Heart left ventricle (tissue), 16 donors: ENCODE results near the gene APH1A. TPM values are rescaled to one million over a fixed set of nuclear protein-coding genes. Genes with fewer than 3 reads are reported as not detected.

ENCODE experiments used
- ATAC-seq, 4 donors: fragments of 200-7000 bp; cut with Tn5 transposase; one replicate each; pipeline ENCODE4 v1.9.1; 2020 to 2022; ENCODE audit warnings: moderate library complexity in 4 of 4, mild to moderate bottlenecking in 3 of 4, moderate number of reproducible peaks in 1 of 4
- DNase-seq, 5 donors: peaks; one replicate each; pipeline ENCODE4 v3.0.0-alpha.2; 2020
- H3K27ac ChIP-seq, 12 donors: fragments of 200-600 bp; sonication (generic) in 4 of 12; one replicate each; pipeline versions ENCODE4 v1.5.0 to v1.8.0; 2016 to 2022; ENCODE audit warnings: mild to moderate bottlenecking in 2 of 12
- H3K27me3 ChIP-seq, 9 donors: fragments of 200-600 bp; sonication (generic) in 2 of 9; one replicate each; pipeline versions ENCODE4 v1.5.1 to v1.8.0; 2016 to 2022; ENCODE audit warnings: mild to moderate bottlenecking in 3 of 9
- H3K36me3 ChIP-seq, 9 donors: fragments of 200-600 bp; sonication (generic) in 2 of 9; one replicate each; pipeline versions ENCODE4 v1.5.0 to v1.8.0; 2018 to 2022; ENCODE audit warnings: mild to moderate bottlenecking in 2 of 9
- H3K4me1 ChIP-seq, 12 donors: fragments of 200-600 bp; sonication (generic) in 4 of 12; one replicate each; pipeline versions ENCODE4 v1.5.0 to v1.8.0; 2016 to 2022; ENCODE audit warnings: mild to moderate bottlenecking in 3 of 12
- H3K4me3 ChIP-seq, 12 donors: fragments of 200-600 bp; sonication (generic) in 4 of 12; one replicate each; pipeline versions ENCODE4 v1.5.0 to v1.8.0; 2017 to 2022; ENCODE audit warnings: mild to moderate bottlenecking in 9 of 12, moderate library complexity in 4 of 12
- H3K9me3 ChIP-seq, 12 donors: fragments of 200-600 bp; sonication (generic) in 4 of 12; one replicate each; pipeline versions ENCODE4 v1.5.0 to v1.8.0; 2016 to 2022; ENCODE audit warnings: mild to moderate bottlenecking in 1 of 12
- POLR2A ChIP-seq, 2 donors: fragments of 450-650 bp; IDR thresholded peaks; one replicate each; pipeline ENCODE4 v1.6.1; 2017; ENCODE audit warnings: antibody characterized with exemption in 2 of 2, mild to moderate bottlenecking in 2 of 2, moderate library complexity in 2 of 2
- WGBS, 4 donors: extraction: QIAGEN DNeasy Blood & Tissue Kit in 2 of 4; methylation state at CpG; one replicate each; pipeline versions ENCODE4 v1.1.5 to v1.1.7; 2013 to 2018; 5-methylcytosine and 5-hydroxymethylcytosine counted together
- intact Hi-C, 10 donors: fragments of 100-400 bp; cut with DNase I; formaldehyde crosslinking; loops; one replicate each; pipeline versions ENCODE4 v1.11.1 to v1.14.2; 2022
- polyA plus RNA-seq, 2 donors: library from polyadenylated mRNA; stranded (reverse); fragments of 200-250 nt; gene quantifications; one replicate each; pipeline ENCODE4 v1.2.3, GENCODE V29; 2013
- total RNA-seq, 9 donors: library from RNA; depleted of rRNA in 2 of 9; stranded (reverse); fragments of >200 nt in 2 of 9; fragmentation: NEBNext Ultra II Directional in 3 of 9; extraction: Animal tissue kit (Norgen Biotek cat#: 25700) in 3 of 9; gene quantifications; one replicate each; pipeline versions ENCODE4 v1.1.0 to v1.2.4, GENCODE V29; 2016 to 2023
- TF ChIP-seq, protein P1 (sequence below), 12 donors: fragments of 200-600 bp; sonication (generic) in 4 of 12; IDR thresholded peaks; one replicate each; pipeline versions ENCODE4 v1.5.0 to v1.8.0; 2018 to 2022; ENCODE audit warnings: antibody characterized with exemption in 12 of 12, mild to moderate bottlenecking in 5 of 12
- donor health status: ischemic (EF 13 %, LVEDD 7.1; RV severe dilation, severe dysfunction).
- donor health status: healthy with polysubstance abuse.
- donor health status: DM: no; HTN: yes; CAD: no.
- donor health status: DM: no; HTN: no; CAD: no.
- donor health status: ischemic (EF 25% LVEDD 6.9; RV normal size, moderate dysfunction).
- donor health status: ischemic (EF 25% LVEDD 5.7; RV mildly dilated, moderate dysfunction).
- donor health status: healthy.
- donor health status: DM: yes; HTN: yes; CAD: no.
- donor health status: ischemic (EF 35%, LVEDD 5.7; RV mildly dilated, moderate dysfunction).
- donor health status: nonischemic (EF 11% LVEDD 7.7; RV severe dilation, severe dysfunction).
- donor health status: DM: yes; HTN: yes; CAD: no.
- donor health status: PGD.
- donor health status: ischemic (EF 29% LVEDD 5.4; RV normal size, mild dysfunction).
- donor health status: nonischemic (EF 23%, LVEDD 6.1; RV moderate dilation, normal function).

APH1A gene
- total and polyA plus RNA-seq, 11 donors: 50.1 to 102 (median 59.8) TPM

DNA sequence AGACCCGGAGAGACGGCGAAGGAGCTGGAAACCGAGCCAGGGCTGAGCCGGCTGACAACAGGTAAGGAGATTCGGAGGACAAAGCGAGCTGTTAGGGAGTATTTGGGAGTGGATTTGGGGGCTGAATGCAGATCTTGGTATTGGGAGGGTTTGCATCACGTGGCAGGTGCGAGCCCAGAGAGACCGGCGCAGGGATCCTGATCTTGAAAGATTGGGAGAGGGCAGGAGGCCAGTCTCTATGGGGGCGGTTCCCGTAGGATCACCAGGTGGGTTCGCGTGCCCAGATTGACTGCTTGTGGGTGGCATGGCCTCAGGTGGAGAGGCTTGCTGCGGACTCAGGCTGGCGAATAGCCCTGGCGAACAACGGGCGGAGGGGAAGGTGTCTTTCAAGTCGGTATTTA lies 13.7 kb upstream of the APH1A start:
- intact Hi-C loops: loop anchor here in 2 of 10 donors (1.0 to 5.0 kb wide), 3 partner anchors 27 to 80 kb away; partner anchors contain the start of genes PRPF3 (in 1 of the 2) and RPRD2 (in 1 of the 2)
- peak overlapping the region; percentile 15 to 98 (median 90) for H3K27ac ChIP-seq
- peak in 1 of 5 donors; percentile 60 for DNase-seq
- no peak for TF ChIP-seq POLR2A (IDR thresholded peaks at IDR 0.05)
- TF ChIP-seq, protein P1, sequence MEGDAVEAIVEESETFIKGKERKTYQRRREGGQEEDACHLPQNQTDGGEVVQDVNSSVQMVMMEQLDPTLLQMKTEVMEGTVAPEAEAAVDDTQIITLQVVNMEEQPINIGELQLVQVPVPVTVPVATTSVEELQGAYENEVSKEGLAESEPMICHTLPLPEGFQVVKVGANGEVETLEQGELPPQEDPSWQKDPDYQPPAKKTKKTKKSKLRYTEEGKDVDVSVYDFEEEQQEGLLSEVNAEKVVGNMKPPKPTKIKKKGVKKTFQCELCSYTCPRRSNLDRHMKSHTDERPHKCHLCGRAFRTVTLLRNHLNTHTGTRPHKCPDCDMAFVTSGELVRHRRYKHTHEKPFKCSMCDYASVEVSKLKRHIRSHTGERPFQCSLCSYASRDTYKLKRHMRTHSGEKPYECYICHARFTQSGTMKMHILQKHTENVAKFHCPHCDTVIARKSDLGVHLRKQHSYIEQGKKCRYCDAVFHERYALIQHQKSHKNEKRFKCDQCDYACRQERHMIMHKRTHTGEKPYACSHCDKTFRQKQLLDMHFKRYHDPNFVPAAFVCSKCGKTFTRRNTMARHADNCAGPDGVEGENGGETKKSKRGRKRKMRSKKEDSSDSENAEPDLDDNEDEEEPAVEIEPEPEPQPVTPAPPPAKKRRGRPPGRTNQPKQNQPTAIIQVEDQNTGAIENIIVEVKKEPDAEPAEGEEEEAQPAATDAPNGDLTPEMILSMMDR (IDR thresholded peaks at IDR 0.05): no peak
- H3K27me3 ChIP-seq: no peaks in the 10 kb centered on the region
- H3K4me1 ChIP-seq: peaks cover 0 to 34% (median 21%) of the 10 kb centered on the region in 12 donors
- H3K4me3 ChIP-seq: peak overlapping the region; percentile 44 to 98 (median 63)
- 2 to 7% (median 6%) methylated on average over 21 of the region's 21 CpGs for WGBS, 4 donors
- peaks cover 0 to 52% (median 21%) of the 10 kb centered on the region in 9 donors for H3K36me3 ChIP-seq
- H3K9me3 ChIP-seq: no peaks in the 10 kb centered on the region
- peak; percentile 0 to 31 (median 18) for ATAC-seq

DNA sequence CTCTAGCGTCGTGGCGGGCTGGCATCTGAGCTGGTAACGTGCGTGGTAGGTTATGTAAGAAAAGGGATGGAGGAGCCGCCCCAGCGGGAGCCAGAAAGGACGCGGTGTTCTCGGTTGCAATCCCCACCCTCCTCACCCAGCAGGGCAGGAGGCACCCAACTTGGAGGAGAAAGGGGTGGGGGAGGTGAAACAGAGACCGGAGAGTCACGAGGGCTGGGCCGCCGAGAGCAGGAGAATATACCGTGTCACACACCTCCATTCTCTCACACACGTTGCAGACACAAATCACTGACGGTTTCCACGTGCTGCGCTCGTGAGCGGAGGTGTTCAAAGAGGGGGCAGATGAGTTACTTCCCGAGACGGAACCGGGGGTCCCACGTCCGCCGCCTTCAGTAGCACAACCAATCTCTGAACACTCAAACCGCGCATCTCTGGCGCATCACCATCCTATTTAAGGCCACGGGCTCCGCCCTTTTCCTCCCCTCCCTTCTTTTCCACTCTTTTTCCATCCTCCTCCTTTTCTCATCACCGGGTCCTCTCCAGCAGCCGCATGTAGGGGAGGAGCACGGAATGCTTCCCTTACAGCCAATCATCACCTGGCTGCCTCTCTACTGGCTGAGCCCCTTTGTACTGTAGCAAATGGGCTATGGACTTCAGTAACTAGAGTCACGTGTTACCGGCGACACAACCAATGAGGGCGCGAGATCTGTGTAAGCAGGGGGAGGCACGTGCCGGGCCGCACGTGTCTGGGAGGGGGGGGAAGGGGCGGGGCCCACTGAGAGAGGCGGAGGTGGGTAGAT lies 13.1 kb upstream of the APH1A start, which contains the start of gene CIART:
CIART (plus strand) TSS at position 797 of the 800 bp plus-strand sequence. CDS start 714 bp downstream, outside the sequence.
- Histone ChIP-seq H3K36me3 (peaks cover 0 to 51% (median 16%) of the 10 kb centered on the region in 9 donors), H3K27me3 (no peaks in the 10 kb centered on the region), H3K9me3 (no peaks in the 10 kb centered on the region), H3K4me3 (peak within 1 kb of the TSS; percentile 44 to 98 (median 63)), H3K27ac (peak within 1 kb of the TSS; percentile 82 to 98 (median 93)), H3K4me1 (peaks cover 0 to 34% (median 21%) of the 10 kb centered on the region in 12 donors)
- TF ChIP-seq, protein P1 (IDR thresholded peaks at IDR 0.05): no peak
- TF ChIP-seq POLR2A (IDR thresholded peaks at IDR 0.05): no peak
- peak; percentile 90 to 97 (median 95) for DNase-seq
- 1 to 3% (median 2%) methylated on average over 46 of the region's 46 CpGs for WGBS, 4 donors
- peak; percentile 96 to 98 (median 97) for ATAC-seq
- intact Hi-C loops: loop anchor here in 8 of 10 donors (1.0 to 5.0 kb wide), 6 partner anchors 25 to 80 kb away; partner anchors contain the start of genes CA14 (in 1 of the 8), PRPF3 (in 1 of the 8) and RPRD2 (in 1 of the 8)

DNA sequence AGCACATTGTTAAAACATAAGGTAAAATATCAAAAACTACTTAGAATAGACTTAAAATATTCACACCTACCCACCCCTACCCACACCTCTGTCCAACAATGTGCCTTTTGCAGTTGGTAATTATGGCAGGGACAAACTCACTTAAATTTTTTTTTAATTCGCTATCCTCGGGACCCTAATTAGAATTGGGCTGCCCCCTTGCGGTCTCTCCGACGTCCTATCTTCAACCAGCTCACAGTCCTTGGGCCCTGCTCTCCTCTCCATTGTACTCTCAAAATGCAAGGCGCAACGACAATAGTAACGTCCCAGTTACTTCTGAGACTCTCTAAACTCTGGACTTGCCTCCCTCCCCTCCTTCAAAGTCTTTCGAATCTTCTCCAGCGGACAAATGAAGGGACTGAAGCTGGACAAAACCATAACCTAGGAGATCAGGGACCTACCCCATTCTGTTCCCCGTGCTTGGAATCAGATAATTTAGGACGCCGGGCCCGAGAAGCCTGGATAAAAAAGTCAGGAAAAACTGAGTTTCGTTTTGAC lies 12.5 kb upstream of the APH1A start:
- Histone ChIP-seq H3K9me3 (no peaks in the 10 kb centered on the region), H3K36me3 (peaks cover 0 to 51% (median 13%) of the 10 kb centered on the region in 9 donors), H3K4me3 (peak overlapping the region; percentile 44 to 98 (median 63)), H3K27ac (peak overlapping the region; percentile 82 to 98 (median 93)), H3K27me3 (no peaks in the 10 kb centered on the region), H3K4me1 (peaks cover 0 to 34% (median 21%) of the 10 kb centered on the region in 12 donors)
- DNase-seq (peak; percentile 71 to 83 (median 76)), ATAC-seq (peak; percentile 49 to 72 (median 62))
- TF ChIP-seq, protein P1 (IDR thresholded peaks at IDR 0.05): peak; percentile 59 to 88 (median 78)
- TF ChIP-seq POLR2A (IDR thresholded peaks at IDR 0.05): no peak
- intact Hi-C loops: loop anchor here in 7 of 10 donors (1.0 to 5.0 kb wide), 5 partner anchors 24 to 81 kb away; partner anchors contain the start of genes CA14 (in 1 of the 7) and RPRD2 (in 1 of the 7)
- WGBS, 4 donors: 3 to 4% (median 4%) methylated on average over 15 of the region's 15 CpGs
